ENCODE data around the gene MEAK7. TPM values are rescaled to one million over a fixed set of nuclear protein-coding genes. Genes with fewer than 3 reads are reported as not detected.
A peak's percentile ranks its signal among the peaks of the same experiment; 100 is the strongest.

The MEAK7 gene
- total RNA-seq, 1 donor from 2014 or later, result 10.8 TPM

- H3K9me3 ChIP-seq, result no peaks in the 10 kb centered on the region
- DNase-seq, result no peak
- H3K27me3 ChIP-seq, result no peaks in the 10 kb centered on the region
- no peak overlapping the region for H3K27ac ChIP-seq
- no peaks in the 10 kb centered on the region for H3K36me3 ChIP-seq
- H3K4me1 ChIP-seq, result peaks cover 23% of the 10 kb centered on the region
- intact Hi-C loops (cut with DNase I), result no loop called here
- no peak for TF ChIP-seq CTCF (IDR thresholded peaks at IDR 0.05)
- no peak for ATAC-seq
- H3K4me3 ChIP-seq, result no peak overlapping the region
These were observed 31.4 kb upstream of the MEAK7 start for GRCh38 chr16:84535851-84536250.

- no peak for DNase-seq
These were observed 30.9 kb upstream of the MEAK7 start for GRCh38 chr16:84535408-84535807.

GRCh38 chr16:84534815-84535214 lies 30.4 kb upstream of the MEAK7 start:
- intact Hi-C loops (cut with DNase I), result no loop called here
- Histone ChIP-seq H3K9me3 (no peaks in the 10 kb centered on the region), H3K27ac (no peak overlapping the region), H3K36me3 (no peaks in the 10 kb centered on the region), H3K27me3 (no peaks in the 10 kb centered on the region), H3K4me3 (no peak overlapping the region), H3K4me1 (peaks cover 23% of the 10 kb centered on the region)
- DNase-seq (no peak), ATAC-seq (no peak)
- TF ChIP-seq CTCF (IDR thresholded peaks at IDR 0.05), result no peak

More at GRCh38 chr16:84535408-84535807, 30.9 kb upstream of the MEAK7 start:
- intact Hi-C loops (cut with DNase I), result no loop called here
- Histone ChIP-seq H3K4me1 (peaks cover 23% of the 10 kb centered on the region), H3K9me3 (no peaks in the 10 kb centered on the region), H3K4me3 (no peak overlapping the region), H3K27ac (no peak overlapping the region), H3K36me3 (no peaks in the 10 kb centered on the region), H3K27me3 (no peaks in the 10 kb centered on the region)
- no peak for TF ChIP-seq CTCF (IDR thresholded peaks at IDR 0.05)
- no peak for ATAC-seq

GRCh38 chr16:84532855-84533486 lies 28.5 kb upstream of the MEAK7 start:
- Histone ChIP-seq H3K27ac (peak overlapping the region; percentile 24), H3K36me3 (no peaks in the 10 kb centered on the region), H3K9me3 (no peaks in the 10 kb centered on the region), H3K4me1 (peaks cover 26% of the 10 kb centered on the region), H3K4me3 (no peak overlapping the region), H3K27me3 (no peaks in the 10 kb centered on the region)
- ATAC-seq (no peak), DNase-seq (no peak)
- TF ChIP-seq CTCF (IDR thresholded peaks at IDR 0.05), result no peak
- intact Hi-C loops (cut with DNase I), result no loop called here

GRCh38 chr16:84532291-84532724 lies 27.8 kb upstream of the MEAK7 start:
- ATAC-seq, result peak; percentile 78
- no peak overlapping the region for H3K4me3 ChIP-seq
- no peak for DNase-seq

More at GRCh38 chr16:84532291-84532724, 27.8 kb upstream of the MEAK7 start:
- H3K27ac ChIP-seq, result peak overlapping the region; percentile 24
- TF ChIP-seq CTCF (IDR thresholded peaks at IDR 0.05), result no peak
- no peaks in the 10 kb centered on the region for H3K9me3 ChIP-seq
- H3K4me1 ChIP-seq, result peaks cover 32% of the 10 kb centered on the region
- intact Hi-C loops (cut with DNase I), result no loop called here
- no peaks in the 10 kb centered on the region for H3K27me3 ChIP-seq
- H3K36me3 ChIP-seq, result no peaks in the 10 kb centered on the region
